HG03575 (cell line): ENCODE results near the gene ACBD6.
"Not testable (repeated sequence)": the region's sequence is repeated elsewhere in the genome, so short reads cannot be mapped to it uniquely, and the experiment has no call there.

ENCODE experiments used
- ATAC-seq: cut with Tn5 transposase; IDR thresholded peaks from one replicate; pipeline ENCODE4 v1.9.1; 2021; ENCODE audit not compliant: unreplicated experiment, insufficient number of reproducible peaks, low FRiP score; ENCODE audit errors: extremely low read depth

ACBD6 gene

GRCh38 chr1:180501865-180502360, 464 bp downstream of the ACBD6 start:
- ATAC-seq: peak; percentile 2

GRCh38 chr1:180500689-180501088, 1.7 kb downstream of the ACBD6 start:
- ATAC-seq: no peak

- ATAC-seq: no peak
Measured at GRCh38 chr1:180498594-180498993, 3.8 kb downstream of the ACBD6 start.

GRCh38 chr1:180497826-180498225, 4.6 kb downstream of the ACBD6 start:
- no peak for ATAC-seq

GRCh38 chr1:180494370-180494769, 8.0 kb downstream of the ACBD6 start:
- ATAC-seq: no peak

- ATAC-seq: no peak
Measured at GRCh38 chr1:180489976-180490375, 12.4 kb downstream of the ACBD6 start.

- ATAC-seq: no peak
Measured at GRCh38 chr1:180489313-180489712, 13.1 kb downstream of the ACBD6 start.

- ATAC-seq: no peak
Measured at GRCh38 chr1:180488661-180489060, 13.7 kb downstream of the ACBD6 start.

GRCh38 chr1:180486092-180486491, 16.3 kb downstream of the ACBD6 start:
- no peak for ATAC-seq

- no peak for ATAC-seq
Measured at GRCh38 chr1:180484490-180484889, 17.9 kb downstream of the ACBD6 start.

GRCh38 chr1:180482425-180483275, 19.7 kb downstream of the ACBD6 start:
- ATAC-seq: no peak

- no peak for ATAC-seq
Measured at GRCh38 chr1:180470031-180470430, 32.3 kb downstream of the ACBD6 start.

GRCh38 chr1:180468311-180468710, 34.1 kb downstream of the ACBD6 start:
- no peak for ATAC-seq

GRCh38 chr1:180462102-180462501, 40.3 kb downstream of the ACBD6 start:
- no peak for ATAC-seq

GRCh38 chr1:180461682-180462081, 40.7 kb downstream of the ACBD6 start:
- ATAC-seq: not testable (repeated sequence)

GRCh38 chr1:180458807-180459206, 43.6 kb downstream of the ACBD6 start:
- ATAC-seq: no peak

- no peak for ATAC-seq
Measured at GRCh38 chr1:180456191-180456590, 46.2 kb downstream of the ACBD6 start.

- ATAC-seq: no peak
Measured at GRCh38 chr1:180451504-180451903, 50.9 kb downstream of the ACBD6 start.

- ATAC-seq: no peak
Measured at GRCh38 chr1:180444522-180444921, 57.9 kb downstream of the ACBD6 start.

- no peak for ATAC-seq
Measured at GRCh38 chr1:180440335-180440734, 62.0 kb downstream of the ACBD6 start.

- no peak for ATAC-seq
Measured at GRCh38 chr1:180435566-180435965, 66.8 kb downstream of the ACBD6 start.
